Measurements from ENCODE around the gene METTL4.

METTL4 gene

GRCh38 chr18:2568129-2568528, 3.2 kb downstream of the METTL4 start:
- POLR2A ChIA-PET = no interaction called here
- Histone ChIP-seq H3K36me3 (ENCODE audit: control insufficient read depth in 2 of 2, insufficient read depth in 1 of 2, low read length in 2 of 2) (peaks cover 0 to 11% of the 10 kb centered on the region in 2 experiments; a peak in 2 of 3 replicates), H3K4me3 (ENCODE audit: low read depth, low read length) (no peak overlapping the region), H3K9me3 (ENCODE audit: control insufficient read depth, insufficient read depth, low read depth, low read length) (no peaks in the 10 kb centered on the region), H3K4me1 (ENCODE audit: control insufficient read depth, insufficient read depth, low read length) (no peaks in the 10 kb centered on the region), H3K27ac (ENCODE audit: extremely low read depth, low read depth, low read length) (no peak overlapping the region)
- CTCF ChIA-PET = no interaction called here
- TF ChIP-seq OVOL3 (tag by site-specific recombination; IDR thresholded peaks at IDR 0.05) = no peak
- TF ChIP-seq ZNF394 (tag by site-specific recombination; IDR thresholded peaks at IDR 0.05; ENCODE audit: borderline replicate concordance) = no peak
- no peak for TF ChIP-seq YY2 (tag by site-specific recombination; IDR thresholded peaks at IDR 0.05)
- no peak for TF ChIP-seq REPIN1 (tag by site-specific recombination; IDR thresholded peaks at IDR 0.05; ENCODE audit: low read depth)
- TF ChIP-seq TRIM28 (IDR thresholded peaks at IDR 0.05; ENCODE audit: borderline replicate concordance, low read length) = no peak
- TF ChIP-seq ZNF221 (tag by site-specific recombination; IDR thresholded peaks at IDR 0.05; ENCODE audit: borderline replicate concordance) = no peak
- no peak for TF ChIP-seq ZSCAN30 (tag by site-specific recombination; IDR thresholded peaks at IDR 0.05)
- TF ChIP-seq KLF9 (tag by site-specific recombination; IDR thresholded peaks at IDR 0.05; ENCODE audit: low read depth) = no peak
- no peak for TF ChIP-seq GLI2 (tag by site-specific recombination; IDR thresholded peaks at IDR 0.05; ENCODE audit: borderline replicate concordance, low read depth)
- no peak for TF ChIP-seq ZNF169 (tag by site-specific recombination; IDR thresholded peaks at IDR 0.05)

- Histone ChIP-seq H3K9me3 (ENCODE audit: control insufficient read depth, insufficient read depth, low read depth, low read length) (no peaks in the 10 kb centered on the region), H3K36me3 (ENCODE audit: control insufficient read depth in 2 of 2, insufficient read depth in 1 of 2, low read length in 2 of 2) (peaks cover 0 to 16% of the 10 kb centered on the region in 2 experiments; a peak in 2 of 3 replicates), H3K4me3 (ENCODE audit: low read depth, low read length) (no peak overlapping the region), H3K4me1 (ENCODE audit: control insufficient read depth, insufficient read depth, low read length) (no peaks in the 10 kb centered on the region), H3K27ac (ENCODE audit: extremely low read depth, low read depth, low read length) (no peak overlapping the region)
- ChIA-PET CTCF (interaction anchor here (0.7 kb wide), 1 partner anchor 1699 kb away, joined by 3 read pairs; no protein-coding TSS in a partner anchor), POLR2A (no interaction called here)
- TF ChIP-seq ELK4 (IDR thresholded peaks at IDR 0.05; ENCODE audit: borderline replicate concordance, low read depth, low read length) (no peak), SALL2 (tag by site-specific recombination; IDR thresholded peaks at IDR 0.05; ENCODE audit: borderline replicate concordance) (no peak), ZNF48 (tag by site-specific recombination; IDR thresholded peaks at IDR 0.05) (no peak), ZNF169 (tag by site-specific recombination; IDR thresholded peaks at IDR 0.05) (no peak), TSHZ1 (tag by site-specific recombination; IDR thresholded peaks at IDR 0.05; ENCODE audit: borderline replicate concordance) (no peak), ZBTB1 (tag by site-specific recombination; IDR thresholded peaks at IDR 0.05) (no peak), ZSCAN4 (tag by site-specific recombination; IDR thresholded peaks at IDR 0.05) (no peak), ZNF561 (tag by site-specific recombination; IDR thresholded peaks at IDR 0.05; ENCODE audit: borderline replicate concordance) (no peak), REST (tag by site-specific recombination; IDR thresholded peaks at IDR 0.05) (no peak), ZNF132 (tag by site-specific recombination; IDR thresholded peaks at IDR 0.05; ENCODE audit: borderline replicate concordance) (no peak), ZNF521 (tag by site-specific recombination; IDR thresholded peaks at IDR 0.05) (no peak), ZNF214 (tag by site-specific recombination; IDR thresholded peaks at IDR 0.05; ENCODE audit: borderline replicate concordance) (no peak)
Measured at GRCh38 chr18:2564373-2564772, 6.9 kb downstream of the METTL4 start.

All from HEK293 (cell line).